ENCODE results near the gene KNDC1.

- TF ChIP-seq POLR2A (IDR thresholded peaks at IDR 0.05): no peak
- no peak for TF ChIP-seq CTCF (IDR thresholded peaks at IDR 0.05)
Observed at GRCh38 chr10:133260895-133261725, 101.1 kb downstream of the KNDC1 start.
